Activated CD8-positive, alpha-beta memory T cell treated with anti-CD3 and anti-CD28 coated beads for 48 hours (primary cell): ENCODE measurements around the gene PPRC1.

Source experiments
- DNase-seq, 3 experiments: peaks; one replicate each; pipeline ENCODE4 v3.0.0-alpha.2; 2020; ENCODE audit warnings: low read depth in 2 of 3, low spot score in 2 of 3

Gene PPRC1, protein sequence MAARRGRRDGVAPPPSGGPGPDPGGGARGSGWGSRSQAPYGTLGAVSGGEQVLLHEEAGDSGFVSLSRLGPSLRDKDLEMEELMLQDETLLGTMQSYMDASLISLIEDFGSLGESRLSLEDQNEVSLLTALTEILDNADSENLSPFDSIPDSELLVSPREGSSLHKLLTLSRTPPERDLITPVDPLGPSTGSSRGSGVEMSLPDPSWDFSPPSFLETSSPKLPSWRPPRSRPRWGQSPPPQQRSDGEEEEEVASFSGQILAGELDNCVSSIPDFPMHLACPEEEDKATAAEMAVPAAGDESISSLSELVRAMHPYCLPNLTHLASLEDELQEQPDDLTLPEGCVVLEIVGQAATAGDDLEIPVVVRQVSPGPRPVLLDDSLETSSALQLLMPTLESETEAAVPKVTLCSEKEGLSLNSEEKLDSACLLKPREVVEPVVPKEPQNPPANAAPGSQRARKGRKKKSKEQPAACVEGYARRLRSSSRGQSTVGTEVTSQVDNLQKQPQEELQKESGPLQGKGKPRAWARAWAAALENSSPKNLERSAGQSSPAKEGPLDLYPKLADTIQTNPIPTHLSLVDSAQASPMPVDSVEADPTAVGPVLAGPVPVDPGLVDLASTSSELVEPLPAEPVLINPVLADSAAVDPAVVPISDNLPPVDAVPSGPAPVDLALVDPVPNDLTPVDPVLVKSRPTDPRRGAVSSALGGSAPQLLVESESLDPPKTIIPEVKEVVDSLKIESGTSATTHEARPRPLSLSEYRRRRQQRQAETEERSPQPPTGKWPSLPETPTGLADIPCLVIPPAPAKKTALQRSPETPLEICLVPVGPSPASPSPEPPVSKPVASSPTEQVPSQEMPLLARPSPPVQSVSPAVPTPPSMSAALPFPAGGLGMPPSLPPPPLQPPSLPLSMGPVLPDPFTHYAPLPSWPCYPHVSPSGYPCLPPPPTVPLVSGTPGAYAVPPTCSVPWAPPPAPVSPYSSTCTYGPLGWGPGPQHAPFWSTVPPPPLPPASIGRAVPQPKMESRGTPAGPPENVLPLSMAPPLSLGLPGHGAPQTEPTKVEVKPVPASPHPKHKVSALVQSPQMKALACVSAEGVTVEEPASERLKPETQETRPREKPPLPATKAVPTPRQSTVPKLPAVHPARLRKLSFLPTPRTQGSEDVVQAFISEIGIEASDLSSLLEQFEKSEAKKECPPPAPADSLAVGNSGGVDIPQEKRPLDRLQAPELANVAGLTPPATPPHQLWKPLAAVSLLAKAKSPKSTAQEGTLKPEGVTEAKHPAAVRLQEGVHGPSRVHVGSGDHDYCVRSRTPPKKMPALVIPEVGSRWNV (N-terminal part only)

GRCh38 chr10:102132563-102133372 lies at the start of gene PPRC1:
TSS of gene PPRC1 (plus strand) at chr10:102133040. CDS start at chr10:102133069, 29 bp downstream.
- DNase-seq, result peak; percentile 91 to 92 (median 92)

DNA sequence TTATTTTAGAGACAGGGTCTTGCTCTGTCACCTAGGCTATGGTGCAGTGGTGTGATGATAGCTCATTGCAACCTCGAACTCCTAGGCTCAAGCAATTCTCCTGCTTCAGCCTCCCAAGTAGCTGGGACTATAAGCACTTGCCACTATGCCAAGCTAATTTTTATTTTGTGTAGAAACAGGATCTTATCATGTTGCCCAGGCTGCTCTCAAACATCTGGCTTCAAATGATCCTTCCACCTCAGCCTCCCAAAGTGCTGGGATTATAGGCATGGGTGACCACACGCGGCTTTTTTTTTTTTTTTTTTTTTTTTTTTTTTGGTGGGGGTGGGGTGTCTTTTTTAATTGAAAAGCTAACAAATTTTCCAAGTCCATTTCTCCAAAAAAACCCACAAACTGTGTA lies 49.3 kb upstream of the PPRC1 start:
- DNase-seq, result no peak

- DNase-seq, result no peak
These were observed 47.5 kb upstream of the PPRC1 start for GRCh38 chr10:102085336-102085735.

DNA sequence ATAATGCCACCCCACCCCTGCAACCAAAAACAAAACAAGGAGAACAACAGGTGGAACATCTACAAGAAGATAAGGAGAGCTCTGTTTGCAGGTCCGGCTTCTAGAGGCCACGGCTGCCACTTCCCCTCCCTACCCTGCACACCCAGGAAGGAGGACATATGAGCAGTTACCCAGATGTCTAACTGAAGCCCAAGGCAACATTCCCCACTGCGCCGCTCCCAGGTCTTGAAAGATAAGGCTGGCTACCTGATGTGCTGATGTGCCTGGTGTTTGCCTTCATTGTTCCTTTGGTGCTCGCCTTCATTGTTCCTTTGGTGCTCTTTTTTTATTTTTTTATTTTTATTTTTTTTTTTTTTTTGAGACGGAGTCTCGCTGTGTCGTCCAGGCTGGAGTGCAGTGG lies 46.6 kb upstream of the PPRC1 start:
- DNase-seq, result no peak

DNA sequence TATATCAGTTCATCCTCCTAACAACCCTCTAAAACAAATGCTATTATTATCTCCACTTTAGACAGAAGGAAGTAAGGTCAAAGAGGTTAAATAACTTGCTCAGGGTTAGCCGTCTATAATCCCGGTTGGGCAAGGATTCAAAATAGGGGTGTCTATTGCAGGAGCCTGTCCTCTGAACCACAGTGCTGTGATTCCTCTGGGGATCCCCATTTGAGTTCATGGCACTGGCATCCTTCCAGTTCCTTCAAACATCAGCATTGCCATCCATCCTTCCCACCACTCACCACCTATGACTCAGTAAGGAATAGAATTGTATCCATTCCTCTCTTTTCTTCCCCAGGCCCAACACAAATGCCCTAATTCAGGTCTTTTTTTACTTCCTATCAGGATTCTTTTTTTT lies 42.1 kb upstream of the PPRC1 start:
- DNase-seq, result no peak

- no peak for DNase-seq
These were observed 36.4 kb upstream of the PPRC1 start for GRCh38 chr10:102096449-102096848.

GRCh38 chr10:102101152-102101551 lies 31.7 kb upstream of the PPRC1 start:
- DNase-seq, result no peak

DNA sequence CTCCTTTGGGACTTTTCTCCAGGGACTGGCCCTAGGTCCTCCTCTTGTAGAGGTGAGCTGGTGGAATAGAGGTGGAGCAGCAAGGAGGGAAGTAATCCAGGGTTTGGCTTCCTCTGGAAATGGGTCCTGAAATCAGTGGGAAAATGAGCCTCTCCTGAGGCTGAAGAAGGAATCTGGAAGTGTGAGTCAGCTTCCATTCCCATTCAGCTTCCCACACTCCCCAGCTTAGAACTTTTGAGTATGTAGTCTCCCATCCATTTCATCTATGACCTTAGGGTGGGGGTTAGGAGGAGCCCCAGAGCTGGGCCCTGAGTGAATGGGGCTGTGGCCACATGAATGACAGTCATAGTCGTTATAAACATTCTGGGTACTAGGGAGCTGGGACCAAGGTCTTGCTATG lies 30.4 kb upstream of the PPRC1 start:
- no peak for DNase-seq

- DNase-seq, result no peak
These were observed 25.8 kb upstream of the PPRC1 start for GRCh38 chr10:102106998-102107397.

GRCh38 chr10:102109166-102110116 lies 23.4 kb upstream of the PPRC1 start:
- DNase-seq, result no peak

DNA sequence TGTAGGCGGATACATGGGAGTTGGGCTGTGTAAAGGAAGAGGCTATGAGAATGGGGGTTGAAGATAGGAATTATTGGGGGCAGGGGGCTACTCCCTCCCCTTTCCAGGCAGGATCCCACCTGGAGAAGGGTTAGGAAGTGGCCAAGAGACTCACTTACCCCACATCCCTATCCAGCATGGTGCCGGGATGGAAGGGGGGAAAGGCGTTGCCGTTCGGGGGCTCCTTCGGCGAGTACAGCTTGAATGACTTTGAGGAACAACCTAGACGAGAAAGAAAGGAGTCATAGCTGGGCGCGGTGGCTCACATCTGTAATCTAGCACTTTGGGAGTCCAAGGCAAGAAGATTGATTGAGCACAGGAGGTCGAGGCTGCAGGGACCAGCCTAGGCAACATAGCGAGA lies 21.6 kb upstream of the PPRC1 start:
- no peak for DNase-seq

GRCh38 chr10:102112210-102112817 lies 20.5 kb upstream of the PPRC1 start:
- no peak for DNase-seq

DNA sequence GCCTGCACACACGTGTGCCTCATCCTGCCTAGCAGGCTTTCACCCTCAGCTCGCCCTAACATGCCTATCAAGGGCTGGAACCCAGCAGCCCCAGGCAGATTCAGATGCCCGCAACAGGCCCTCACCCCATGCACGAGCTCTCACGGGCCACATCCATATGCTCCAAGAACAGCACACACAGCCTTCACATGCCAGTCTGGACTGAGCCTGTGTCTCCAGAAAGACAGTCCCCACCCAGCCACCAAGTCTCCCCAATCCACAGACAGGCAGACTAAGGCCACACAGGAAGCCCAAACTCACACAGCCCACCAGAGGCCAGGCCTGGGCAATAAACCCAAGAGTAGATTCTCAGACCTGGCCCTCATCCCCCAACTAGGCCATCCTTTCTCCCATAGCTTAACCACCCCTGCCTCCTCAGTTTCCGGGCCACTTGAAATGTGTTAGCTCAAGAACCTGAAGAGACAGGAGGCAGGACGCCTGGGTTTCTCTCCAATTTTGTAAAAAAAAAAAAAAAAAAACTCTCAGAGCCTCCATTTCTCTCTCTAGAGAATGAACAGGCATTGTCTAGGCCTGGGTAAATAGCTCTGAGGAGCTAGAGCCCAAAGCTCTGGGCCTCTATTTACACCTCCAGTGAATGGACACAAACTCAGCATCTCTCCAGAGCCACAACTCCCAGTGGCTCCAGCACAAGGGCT lies 19.4 kb upstream of the PPRC1 start:
- DNase-seq, result no peak

- DNase-seq, result no peak
These were observed 18.6 kb upstream of the PPRC1 start for GRCh38 chr10:102113956-102114857.

GRCh38 chr10:102114861-102115618 lies 17.8 kb upstream of the PPRC1 start:
- DNase-seq, result peak; percentile 65 to 77 (median 74)

GRCh38 chr10:102115775-102116174 lies 17.1 kb upstream of the PPRC1 start:
- DNase-seq, result no peak
